Esophagus squamous epithelium (tissue), 5 donors: Measurements from ENCODE around the gene UBAP1L. TPM values are rescaled to one million over a fixed set of nuclear protein-coding genes. Genes with fewer than 3 reads are reported as not detected.

Experiments used
- DNase-seq: peaks from one replicate; lab custom pipeline; 2025; lab: John Stamatoyannopoulos, UW
- H3K27ac ChIP-seq, 4 donors: fragments of 200-600 bp; sonication (generic); one replicate each; pipeline ENCODE4 v1.5.1; 2016 to 2019; ENCODE audit warnings: mild to moderate bottlenecking in 1 of 4
- H3K27me3 ChIP-seq, 4 donors: fragments of 200-600 bp; sonication (generic); 1 replicate in 3 of 4; 2 replicates in 1 of 4; pipeline versions ENCODE4 v1.5.1 to v1.6.0; 2017 to 2021; ENCODE audit warnings: antibody characterized with exemption in 1 of 4
- H3K36me3 ChIP-seq, 3 donors: fragments of 200-600 bp; sonication (generic); one replicate each; pipeline ENCODE4 v1.5.1; 2016 to 2019
- H3K4me1 ChIP-seq, 3 donors: fragments of 200-600 bp; sonication (generic); one replicate each; pipeline ENCODE4 v1.5.1; 2017 to 2019
- H3K4me3 ChIP-seq, 4 donors: fragments of 200-600 bp; sonication (generic); 1 replicate in 3 of 4; 2 replicates in 1 of 4; pipeline ENCODE4 v1.5.1; 2016 to 2019; ENCODE audit warnings: mild to moderate bottlenecking in 2 of 4, moderate library complexity in 1 of 4
- H3K9me3 ChIP-seq, 3 donors: fragments of 200-600 bp; sonication (generic); one replicate each; pipeline ENCODE4 v1.5.1; 2016 to 2019
- POLR2A ChIP-seq, 4 donors: fragments of 450-650 bp; IDR thresholded peaks; one replicate each; pipeline ENCODE4 v1.6.1; 2017; ENCODE audit warnings: antibody characterized with exemption in 4 of 4, mild to moderate bottlenecking in 4 of 4, moderate library complexity in 3 of 4
- WGBS, 2 donors: methylation state at CpG; one replicate each; pipeline ENCODE4 v1.1.5; 2018; 5-methylcytosine and 5-hydroxymethylcytosine counted together
- intact Hi-C: fragments of 100-400 bp; cut with DNase I; formaldehyde crosslinking; loops from one replicate; pipeline ENCODE4 v1.15.0; 2022
- total RNA-seq, 4 donors: library from RNA; depleted of rRNA; stranded (reverse); fragments of >200 nt; gene quantifications; one replicate each; pipeline ENCODE4 v1.1.0, GENCODE V29; 2016
- TF ChIP-seq, protein P1 (sequence below), 6 experiments: fragments of 450-650 bp in 4 of 6; fragments of 200-600 bp in 2 of 6; sonication (generic) in 2 of 6; IDR thresholded peaks; one replicate each; pipeline ENCODE4 v1.5.1; 2016 to 2019; ENCODE audit warnings: antibody characterized with exemption in 6 of 6, mild to moderate bottlenecking in 4 of 6, moderate library complexity in 4 of 6
- donor health status: DM: yes; HTN: yes; CAD: no.

The UBAP1L gene
- total RNA-seq, 4 donors from 2014 or later = 1.6 to 6.3 (median 2.0) TPM

DNA sequence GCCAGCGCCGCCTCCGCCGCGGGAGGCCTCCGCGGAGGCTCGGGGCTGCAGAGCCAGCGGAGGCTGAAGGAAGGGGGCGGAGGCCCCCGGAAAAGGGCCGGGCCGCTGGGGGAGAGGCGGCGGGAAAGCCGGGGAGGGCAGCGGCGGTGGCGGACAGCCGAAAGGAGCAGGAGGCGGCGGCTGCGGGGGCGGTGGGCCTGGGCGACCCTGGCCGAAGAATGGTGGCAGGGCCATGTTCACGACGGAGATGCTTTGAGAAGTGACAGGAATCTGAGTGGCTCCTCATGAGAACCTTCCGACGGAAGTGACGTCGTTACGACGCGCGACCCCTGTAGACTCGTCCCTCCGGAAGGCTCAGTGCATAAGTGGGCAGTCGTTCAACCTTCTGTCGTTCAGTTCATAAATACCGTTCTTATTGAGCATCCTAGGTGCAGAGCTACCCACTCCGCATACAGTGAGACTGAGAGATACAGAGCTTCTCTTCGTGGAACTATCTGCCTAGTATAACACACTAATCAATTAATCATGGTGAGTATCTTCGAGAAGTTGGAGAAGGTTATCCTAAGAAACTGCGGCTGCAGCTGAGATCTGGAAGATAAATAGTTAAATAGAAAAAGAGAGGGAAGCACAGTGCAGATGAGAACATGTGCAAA is 18.7 kb upstream of the UBAP1L start, which contains the start of gene PDCD7:
Gene PDCD7, minus strand, starts transcription at position 261 of the 653 bp plus-strand sequence. Its CDS starts 27 bp downstream, at position 234.
- H3K27me3 ChIP-seq = no peaks in the 10 kb centered on the region
- TF ChIP-seq, protein P1, sequence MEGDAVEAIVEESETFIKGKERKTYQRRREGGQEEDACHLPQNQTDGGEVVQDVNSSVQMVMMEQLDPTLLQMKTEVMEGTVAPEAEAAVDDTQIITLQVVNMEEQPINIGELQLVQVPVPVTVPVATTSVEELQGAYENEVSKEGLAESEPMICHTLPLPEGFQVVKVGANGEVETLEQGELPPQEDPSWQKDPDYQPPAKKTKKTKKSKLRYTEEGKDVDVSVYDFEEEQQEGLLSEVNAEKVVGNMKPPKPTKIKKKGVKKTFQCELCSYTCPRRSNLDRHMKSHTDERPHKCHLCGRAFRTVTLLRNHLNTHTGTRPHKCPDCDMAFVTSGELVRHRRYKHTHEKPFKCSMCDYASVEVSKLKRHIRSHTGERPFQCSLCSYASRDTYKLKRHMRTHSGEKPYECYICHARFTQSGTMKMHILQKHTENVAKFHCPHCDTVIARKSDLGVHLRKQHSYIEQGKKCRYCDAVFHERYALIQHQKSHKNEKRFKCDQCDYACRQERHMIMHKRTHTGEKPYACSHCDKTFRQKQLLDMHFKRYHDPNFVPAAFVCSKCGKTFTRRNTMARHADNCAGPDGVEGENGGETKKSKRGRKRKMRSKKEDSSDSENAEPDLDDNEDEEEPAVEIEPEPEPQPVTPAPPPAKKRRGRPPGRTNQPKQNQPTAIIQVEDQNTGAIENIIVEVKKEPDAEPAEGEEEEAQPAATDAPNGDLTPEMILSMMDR (IDR thresholded peaks at IDR 0.05) = peak in 1 of 6 experiments; percentile 7
- TF ChIP-seq POLR2A (IDR thresholded peaks at IDR 0.05) = peak in 2 of 4 donors; percentile 69 to 72
- H3K4me3 ChIP-seq = peak within 1 kb of the TSS; percentile 67 to 91 (median 88)
- H3K36me3 ChIP-seq = peaks cover 2 to 25% (median 3%) of the 10 kb centered on the region in 3 donors
- peak; percentile 37 for DNase-seq
- no peaks in the 10 kb centered on the region for H3K9me3 ChIP-seq
- peaks cover 16 to 48% (median 24%) of the 10 kb centered on the region in 3 donors for H3K4me1 ChIP-seq
- 1% methylated on average over 21 to 27 of the region's 45 CpGs for whole genome bisulfite sequencing, 2 donors
- intact Hi-C loops = no loop called here
- peak within 1 kb of the TSS; percentile 87 to 94 (median 92) for H3K27ac ChIP-seq

DNA sequence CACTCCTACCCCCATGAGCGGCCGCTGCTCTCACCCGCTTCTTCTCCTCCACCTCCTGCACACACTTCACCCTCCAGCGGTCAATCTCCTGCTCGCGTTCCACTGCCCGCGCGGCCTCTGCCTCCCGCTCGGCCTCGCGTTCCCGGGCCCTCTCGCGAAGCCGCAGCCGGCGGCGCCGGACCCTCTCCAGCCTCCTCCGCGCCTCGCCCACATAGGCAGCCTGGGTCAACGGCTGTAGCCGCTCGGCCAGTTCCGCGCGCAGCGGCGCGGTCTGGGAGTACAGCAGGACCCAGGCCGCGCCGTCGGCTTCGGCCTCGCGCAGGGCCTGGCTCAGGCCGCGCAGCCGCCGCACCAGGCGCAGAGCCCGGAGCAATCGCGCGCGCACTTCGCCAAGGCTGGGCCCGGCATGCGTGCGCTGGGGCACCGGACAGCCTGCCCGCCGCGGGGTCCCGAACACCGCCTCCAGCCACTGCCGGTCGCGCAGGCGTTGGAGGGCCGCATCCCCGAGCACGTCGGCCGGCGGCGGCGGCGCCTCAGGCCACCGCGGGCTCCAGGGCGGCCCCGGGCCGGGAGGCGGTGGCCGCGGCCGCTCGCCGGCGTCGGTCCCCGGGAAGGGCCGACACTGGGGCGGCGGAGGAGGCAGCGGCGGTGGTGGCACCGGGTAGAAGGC is 18.0 kb upstream of the UBAP1L start:
- Histone ChIP-seq H3K36me3 (peaks cover 8 to 32% (median 10%) of the 10 kb centered on the region in 3 donors), H3K4me1 (peaks cover 16 to 55% (median 24%) of the 10 kb centered on the region in 3 donors), H3K27ac (peak overlapping the region; percentile 87 to 94 (median 92)), H3K9me3 (no peaks in the 10 kb centered on the region), H3K27me3 (no peaks in the 10 kb centered on the region), H3K4me3 (peak overlapping the region; percentile 67 to 91 (median 88))
- TF ChIP-seq POLR2A (IDR thresholded peaks at IDR 0.05) = no peak
- TF ChIP-seq, protein P1 (IDR thresholded peaks at IDR 0.05) = peak in 1 of 6 experiments; percentile 9
- no peak for DNase-seq
- intact Hi-C loops = no loop called here
- 0% methylated on average over 9 to 12 of the region's 93 CpGs for WGBS, 2 donors

DNA sequence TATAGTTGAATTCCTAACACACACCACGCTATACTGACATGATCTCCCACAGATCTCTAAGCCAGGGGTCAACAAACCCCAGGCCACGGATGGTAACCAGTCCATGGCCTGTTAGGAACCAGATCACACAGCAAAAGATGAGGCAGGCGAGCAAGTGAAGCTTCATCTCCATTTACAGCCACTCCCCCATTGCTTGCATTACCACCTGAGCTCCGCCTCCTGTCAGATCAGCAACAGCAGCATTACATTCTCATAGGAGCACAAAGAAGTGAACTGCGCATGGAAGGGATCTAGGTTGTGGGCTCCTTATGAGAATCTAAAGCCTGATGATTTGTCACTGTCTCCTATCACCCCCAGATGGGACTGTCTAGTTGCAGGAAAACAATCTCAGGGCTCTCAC is 15.9 kb upstream of the UBAP1L start:
- Histone ChIP-seq H3K9me3 (no peaks in the 10 kb centered on the region), H3K4me3 (peak overlapping the region in 1 of 4 donors; percentile 91), H3K4me1 (peaks cover 16 to 59% (median 24%) of the 10 kb centered on the region in 3 donors), H3K36me3 (peaks cover 15 to 53% (median 20%) of the 10 kb centered on the region in 3 donors), H3K27me3 (no peaks in the 10 kb centered on the region), H3K27ac (peak overlapping the region in 1 of 4 donors; percentile 94)
- no peak for DNase-seq
- WGBS, 2 donors = 67 to 86% methylated on average over 4 to 5 of the region's 5 CpGs
- intact Hi-C loops = no loop called here
- TF ChIP-seq POLR2A (IDR thresholded peaks at IDR 0.05) = no peak
- TF ChIP-seq, protein P1 (IDR thresholded peaks at IDR 0.05) = no peak

DNA sequence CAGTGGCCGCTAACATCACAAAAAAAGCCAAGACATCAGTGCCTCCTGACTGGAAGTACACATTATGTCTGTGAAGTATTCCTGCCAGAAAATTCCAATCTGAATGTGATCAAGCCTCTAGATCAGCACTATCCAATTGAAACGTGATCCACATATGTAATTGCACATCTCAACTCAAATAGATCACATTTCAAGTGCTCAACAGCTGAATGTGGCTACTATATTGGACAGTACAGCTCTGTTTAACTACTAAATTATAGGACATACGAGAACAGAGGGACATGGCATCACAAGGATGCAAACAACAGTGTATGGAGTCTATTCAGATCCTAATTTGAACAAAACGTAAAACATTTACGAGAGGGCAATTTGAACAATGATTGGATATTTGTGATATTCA is 542 bp upstream of the UBAP1L start:
- TF ChIP-seq POLR2A (IDR thresholded peaks at IDR 0.05) = no peak
- TF ChIP-seq, protein P1 (IDR thresholded peaks at IDR 0.05) = no peak
- WGBS, 2 donors = 81 to 83% methylated on average over 5 of the region's 5 CpGs
- Histone ChIP-seq H3K4me1 (peaks cover 0 to 8% (median 0%) of the 10 kb centered on the region in 3 donors), H3K36me3 (peaks cover 0 to 98% (median 42%) of the 10 kb centered on the region in 3 donors), H3K27ac (no peak overlapping the region), H3K4me3 (no peak overlapping the region), H3K9me3 (no peaks in the 10 kb centered on the region), H3K27me3 (no peaks in the 10 kb centered on the region)
- no peak for DNase-seq
- intact Hi-C loops = no loop called here
